Heart right ventricle (tissue), 16 donors: ENCODE measurements around the gene CCDC134. TPM values are rescaled to one million over a fixed set of nuclear protein-coding genes. Genes with fewer than 3 reads are reported as not detected.
A peak's percentile ranks its signal among the peaks of the same experiment; 100 is the strongest.

Experiments used
- ATAC-seq, 8 donors: fragments of 200-7000 bp; cut with Tn5 transposase; one replicate each; pipeline ENCODE4 v1.9.1; 2020; ENCODE audit warnings: mild to moderate bottlenecking in 8 of 8, moderate library complexity in 8 of 8, moderate number of reproducible peaks in 1 of 8
- DNase-seq, 2 donors: peaks; one replicate each; pipeline ENCODE4 v3.0.0-alpha.2; 2020
- H3K27ac ChIP-seq, 10 donors: fragments of 200-600 bp; sonication (generic) in 2 of 10; one replicate each; pipeline versions ENCODE4 v1.5.0 to v1.8.0; 2020 to 2022; ENCODE audit warnings: mild to moderate bottlenecking in 3 of 10
- H3K27me3 ChIP-seq, 7 donors: fragments of 200-600 bp; one replicate each; pipeline ENCODE4 v1.8.0; 2021 to 2022; ENCODE audit warnings: mild to moderate bottlenecking in 2 of 7
- H3K36me3 ChIP-seq, 9 donors: fragments of 200-600 bp; sonication (generic) in 1 of 9; one replicate each; pipeline versions ENCODE4 v1.5.0 to v1.8.0; 2020 to 2022; ENCODE audit warnings: mild to moderate bottlenecking in 2 of 9
- H3K4me1 ChIP-seq, 9 donors: fragments of 200-600 bp; sonication (generic) in 1 of 9; one replicate each; pipeline versions ENCODE4 v1.5.0 to v1.8.0; 2020 to 2022; ENCODE audit warnings: mild to moderate bottlenecking in 4 of 9
- H3K4me3 ChIP-seq, 10 donors: fragments of 200-600 bp; sonication (generic) in 2 of 10; one replicate each; pipeline versions ENCODE4 v1.5.0 to v1.8.0; 2020 to 2022; ENCODE audit warnings: mild to moderate bottlenecking in 7 of 10, moderate library complexity in 2 of 10
- H3K9me3 ChIP-seq, 11 donors: fragments of 200-600 bp in 10 of 11; sonication (generic) in 2 of 11; one replicate each; pipeline versions ENCODE4 v1.5.0 to v1.8.0; 2013 to 2022; ENCODE audit warnings: mild to moderate bottlenecking in 2 of 11, control low read depth in 1 of 11, moderate library complexity in 1 of 11
- CTCF ChIP-seq, 9 donors: fragments of 200-600 bp; sonication (generic) in 2 of 9; IDR thresholded peaks; one replicate each; pipeline versions ENCODE4 v1.5.0 to v1.8.0; 2021 to 2022; ENCODE audit warnings: antibody characterized with exemption in 9 of 9, mild to moderate bottlenecking in 5 of 9, moderate library complexity in 1 of 9
- WGBS, 2 donors: extraction: QIAGEN DNeasy Blood & Tissue Kit; methylation state at CpG; one replicate each; pipeline ENCODE4 v1.1.7; 2013; ENCODE audit warnings: inconsistent platforms in 1 of 2; 5-methylcytosine and 5-hydroxymethylcytosine counted together
- intact Hi-C, 10 donors: fragments of 100-400 bp; cut with DNase I; formaldehyde crosslinking; loops; one replicate each; pipeline versions ENCODE4 v1.11.1 to v1.14.2; 2022
- polyA plus RNA-seq, 2 donors: library from polyadenylated mRNA; stranded (reverse); fragments of 200-250 nt; gene quantifications; one replicate each; pipeline ENCODE4 v1.2.3, GENCODE V29; 2013
- total RNA-seq, 10 donors: library from RNA; stranded (reverse); fragmentation: NEBNext Ultra II Directional in 3 of 10; extraction: Animal tissue kit (Norgen Biotek cat#: 25700) in 3 of 10; gene quantifications; one replicate each; pipeline versions ENCODE4 v1.2.1 to v1.2.4, GENCODE V29; 2021 to 2023
- donor health status: Arrhythmogenic right ventricular cardiomyopathy.
- donor health status: ischemic (EF 13 %, LVEDD 7.1; RV severe dilation, severe dysfunction).
- donor health status: healthy with polysubstance abuse.
- donor health status: DM: no; HTN: yes; CAD: no.
- donor health status: DM: no; HTN: no; CAD: no.
- donor health status: ischemic (EF 25% LVEDD 6.9; RV normal size, moderate dysfunction).
- donor health status: ischemic (EF 25% LVEDD 5.7; RV mildly dilated, moderate dysfunction).
- donor health status: healthy.
- donor health status: DM: yes; HTN: yes; CAD: no.
- donor health status: Ischemic cardiomyopathy.
- donor health status: ischemic (EF 35%, LVEDD 5.7; RV mildly dilated, moderate dysfunction).
- donor health status: nonischemic (EF 11% LVEDD 7.7; RV severe dilation, severe dysfunction).
- donor health status: DM: yes; HTN: yes; CAD: no.
- donor health status: PGD.
- donor health status: ischemic (EF 29% LVEDD 5.4; RV normal size, mild dysfunction).
- donor health status: nonischemic (EF 23%, LVEDD 6.1; RV moderate dilation, normal function).

Gene CCDC134
- total and polyA plus RNA-seq, 12 donors, result 1.2 to 7.3 (median 3.8) TPM

GRCh38 chr22:41831383-41831782 is 30.9 kb downstream of the CCDC134 start:
- Histone ChIP-seq H3K4me3 (no peak overlapping the region), H3K9me3 (no peaks in the 10 kb centered on the region), H3K27ac (peak overlapping the region in 4 of 10 donors; percentile 96 to 98 (median 96)), H3K27me3 (no peaks in the 10 kb centered on the region), H3K36me3 (peaks cover 0 to 11% (median 0%) of the 10 kb centered on the region in 9 donors), H3K4me1 (peaks cover 7 to 46% (median 32%) of the 10 kb centered on the region in 9 donors)
- ATAC-seq (no peak), DNase-seq (no peak)
- WGBS, 2 donors, result 55 to 70% methylated on average over 6 of the region's 6 CpGs
- intact Hi-C loops, result loop anchor here in 3 of 10 donors (10.0 kb wide), 2 partner anchors 137 to 243 kb away; partner anchors contain the start of genes NAGA (in 2 of the 3), PHETA2 (in 2 of the 3), SMDT1 (in 2 of the 3) and MEI1 (in 1 of the 3)
- no peak for TF ChIP-seq CTCF (IDR thresholded peaks at IDR 0.05)

DNA sequence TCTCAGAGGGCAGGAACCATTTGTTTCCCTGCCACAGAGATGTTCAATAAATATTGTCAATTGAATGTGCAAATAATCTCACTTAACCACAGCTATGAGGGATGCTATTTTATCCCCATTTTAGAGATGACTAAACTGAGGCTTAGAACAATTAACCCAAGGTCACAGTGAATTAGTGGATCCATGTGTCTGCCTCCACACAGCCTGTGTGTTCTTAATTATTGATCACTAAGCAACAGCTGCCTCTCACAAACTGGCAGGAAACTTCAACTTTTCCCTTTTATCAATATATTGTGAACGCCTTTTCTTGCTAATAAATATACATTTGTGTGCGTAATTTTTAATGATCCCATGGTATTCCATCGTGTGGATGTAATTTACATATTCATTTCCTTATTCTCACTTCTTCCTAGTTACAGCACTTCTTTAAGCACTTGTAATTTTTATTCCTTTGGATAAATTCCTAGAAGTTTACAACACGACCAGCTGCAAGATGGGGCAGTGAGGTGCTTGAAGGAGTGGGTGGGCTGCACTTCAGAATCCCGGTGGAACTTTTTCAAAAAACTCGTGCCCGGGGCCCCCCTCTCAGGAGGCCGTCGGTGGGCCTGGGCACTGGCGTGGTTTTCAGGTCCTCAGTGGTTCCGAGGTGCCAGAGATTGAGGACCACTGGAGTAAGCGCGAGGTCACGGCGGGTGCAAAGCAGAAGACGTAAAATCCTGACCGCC is 31.5 kb downstream of the CCDC134 start:
- H3K36me3 ChIP-seq, result peaks cover 0 to 17% (median 0%) of the 10 kb centered on the region in 9 donors
- 11 to 12% methylated on average over 17 of the region's 17 CpGs for WGBS, 2 donors
- no peak for ATAC-seq
- intact Hi-C loops, result loop anchor here in 3 of 10 donors (10.0 kb wide), 2 partner anchors 137 to 243 kb away; partner anchors contain the start of genes NAGA (in 2 of the 3), PHETA2 (in 2 of the 3), SMDT1 (in 2 of the 3) and MEI1 (in 1 of the 3)
- no peaks in the 10 kb centered on the region for H3K9me3 ChIP-seq
- no peak for TF ChIP-seq CTCF (IDR thresholded peaks at IDR 0.05)
- H3K4me1 ChIP-seq, result peaks cover 3 to 40% (median 26%) of the 10 kb centered on the region in 9 donors
- DNase-seq, result no peak
- H3K27me3 ChIP-seq, result no peaks in the 10 kb centered on the region
- peak overlapping the region; percentile 68 to 96 (median 92) for H3K4me3 ChIP-seq
- peak overlapping the region; percentile 82 to 98 (median 94) for H3K27ac ChIP-seq

GRCh38 chr22:41832553-41833368 is 32.3 kb downstream of the CCDC134 start, which contains the start of gene SREBF2:
TSS of gene SREBF2 (plus strand) at chr22:41833105. CDS start at chr22:41833271, 166 bp downstream.
- peaks cover 0 to 21% (median 0%) of the 10 kb centered on the region in 9 donors for H3K36me3 ChIP-seq
- H3K4me3 ChIP-seq, result peak within 1 kb of the TSS; percentile 68 to 96 (median 92)
- DNase-seq (peak; percentile 99 to 100), ATAC-seq (peak; percentile 96 to 99 (median 98))
- no peaks in the 10 kb centered on the region for H3K9me3 ChIP-seq
- H3K27ac ChIP-seq, result peak within 1 kb of the TSS; percentile 82 to 98 (median 94)
- H3K4me1 ChIP-seq, result peaks cover 3 to 37% (median 22%) of the 10 kb centered on the region in 9 donors
- intact Hi-C loops, result loop anchor here in 3 of 10 donors (10.0 kb wide), 2 partner anchors 138 to 242 kb away; partner anchors contain the start of genes NAGA (in 2 of the 3), PHETA2 (in 2 of the 3), SMDT1 (in 2 of the 3) and MEI1 (in 1 of the 3)
- no peaks in the 10 kb centered on the region for H3K27me3 ChIP-seq
- no peak for TF ChIP-seq CTCF (IDR thresholded peaks at IDR 0.05)
- 0 to 1% methylated on average over 67 to 75 of the region's 75 CpGs for WGBS, 2 donors
